ENCODE data around the gene SAMD4A. TPM values are rescaled to one million over a fixed set of nuclear protein-coding genes. Genes with fewer than 3 reads are reported as not detected.

Gene SAMD4A
- total RNA-seq, 1 donor from 2014 or later = 57.0 TPM

DNA sequence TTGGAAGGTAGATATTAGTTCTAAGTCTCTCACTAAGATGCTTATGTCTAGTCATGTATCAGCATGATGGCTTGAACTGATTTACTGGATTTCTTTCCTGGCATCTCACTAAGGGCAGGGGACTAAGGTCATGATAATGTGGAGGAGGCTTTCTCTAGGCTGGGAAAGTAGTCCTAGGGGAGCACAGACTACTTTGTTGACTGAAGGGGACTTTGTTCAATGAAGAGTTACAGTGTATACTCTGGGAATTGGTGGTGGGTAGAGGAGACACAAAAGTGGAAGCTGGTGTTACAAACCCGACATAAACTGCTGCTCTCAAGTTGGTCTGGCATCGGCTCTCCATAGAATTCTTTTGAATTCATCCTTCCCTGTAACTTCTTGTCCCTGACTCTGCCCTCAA, 75.2 kb downstream of the SAMD4A start:
- DNase-seq (ENCODE audit: low spot score) = no peak
- peaks cover 2% of the 10 kb centered on the region for H3K36me3 Mint-ChIP-seq (ENCODE audit: low read depth)
- no peaks in the 10 kb centered on the region for H3K9me3 Mint-ChIP-seq (ENCODE audit: low read depth)
- no peaks in the 10 kb centered on the region for H3K27me3 Mint-ChIP-seq (ENCODE audit: low read depth)
- H3K4me1 Mint-ChIP-seq (ENCODE audit: low read depth) = peaks cover 37% of the 10 kb centered on the region
- no peak overlapping the region for H3K27ac Mint-ChIP-seq (ENCODE audit: unreplicated experiment)
- TF ChIP-seq, protein P1, sequence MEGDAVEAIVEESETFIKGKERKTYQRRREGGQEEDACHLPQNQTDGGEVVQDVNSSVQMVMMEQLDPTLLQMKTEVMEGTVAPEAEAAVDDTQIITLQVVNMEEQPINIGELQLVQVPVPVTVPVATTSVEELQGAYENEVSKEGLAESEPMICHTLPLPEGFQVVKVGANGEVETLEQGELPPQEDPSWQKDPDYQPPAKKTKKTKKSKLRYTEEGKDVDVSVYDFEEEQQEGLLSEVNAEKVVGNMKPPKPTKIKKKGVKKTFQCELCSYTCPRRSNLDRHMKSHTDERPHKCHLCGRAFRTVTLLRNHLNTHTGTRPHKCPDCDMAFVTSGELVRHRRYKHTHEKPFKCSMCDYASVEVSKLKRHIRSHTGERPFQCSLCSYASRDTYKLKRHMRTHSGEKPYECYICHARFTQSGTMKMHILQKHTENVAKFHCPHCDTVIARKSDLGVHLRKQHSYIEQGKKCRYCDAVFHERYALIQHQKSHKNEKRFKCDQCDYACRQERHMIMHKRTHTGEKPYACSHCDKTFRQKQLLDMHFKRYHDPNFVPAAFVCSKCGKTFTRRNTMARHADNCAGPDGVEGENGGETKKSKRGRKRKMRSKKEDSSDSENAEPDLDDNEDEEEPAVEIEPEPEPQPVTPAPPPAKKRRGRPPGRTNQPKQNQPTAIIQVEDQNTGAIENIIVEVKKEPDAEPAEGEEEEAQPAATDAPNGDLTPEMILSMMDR (IDR thresholded peaks at IDR 0.05) = no peak
- no peak overlapping the region for H3K4me3 Mint-ChIP-seq (ENCODE audit: unreplicated experiment)

DNA sequence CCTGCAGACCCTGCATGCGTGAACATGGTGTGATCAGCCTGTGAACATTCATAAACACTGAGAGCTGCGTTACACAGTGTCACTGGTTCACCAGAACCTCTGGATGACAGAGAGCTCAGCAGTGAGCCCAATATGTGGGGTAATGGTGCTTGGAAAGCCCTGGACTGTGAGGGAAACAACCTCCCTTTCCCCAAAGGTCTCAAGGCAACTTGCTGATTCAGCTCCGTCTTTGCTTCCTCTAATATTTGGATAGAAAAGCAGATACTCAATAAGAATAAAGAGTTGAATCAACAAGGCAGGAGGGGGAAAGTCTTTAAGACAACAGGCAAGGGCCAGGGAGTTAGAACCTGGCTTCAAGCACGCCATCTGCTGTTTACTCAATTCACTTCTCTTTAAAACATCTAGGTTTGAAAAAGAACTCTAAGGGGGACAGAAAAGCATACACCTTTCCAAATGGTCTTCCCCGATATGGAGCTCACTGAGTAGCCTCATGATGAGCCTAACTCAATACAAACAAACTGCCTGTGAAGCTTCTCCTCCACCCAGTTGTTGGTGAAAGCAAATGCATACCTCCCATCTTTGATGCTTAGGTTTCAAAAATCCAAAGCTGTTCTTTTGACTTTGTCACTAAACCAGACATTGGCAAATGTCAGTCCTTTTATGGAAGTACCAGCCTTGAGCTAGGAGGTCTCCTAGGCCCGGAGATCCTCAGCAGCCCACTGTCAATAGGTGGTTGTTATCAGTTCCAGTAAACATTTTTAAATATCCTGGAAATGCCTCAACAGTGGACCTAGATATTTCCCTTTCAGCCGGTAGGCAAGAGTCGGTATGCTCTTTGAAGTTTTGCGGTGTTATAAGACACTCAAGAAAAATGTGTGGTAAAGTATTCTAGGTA, 76.1 kb downstream of the SAMD4A start:
- no peak for DNase-seq (ENCODE audit: low spot score)
- no peaks in the 10 kb centered on the region for H3K27me3 Mint-ChIP-seq (ENCODE audit: low read depth)
- H3K27ac Mint-ChIP-seq (ENCODE audit: unreplicated experiment) = peak overlapping the region; percentile 78

DNA sequence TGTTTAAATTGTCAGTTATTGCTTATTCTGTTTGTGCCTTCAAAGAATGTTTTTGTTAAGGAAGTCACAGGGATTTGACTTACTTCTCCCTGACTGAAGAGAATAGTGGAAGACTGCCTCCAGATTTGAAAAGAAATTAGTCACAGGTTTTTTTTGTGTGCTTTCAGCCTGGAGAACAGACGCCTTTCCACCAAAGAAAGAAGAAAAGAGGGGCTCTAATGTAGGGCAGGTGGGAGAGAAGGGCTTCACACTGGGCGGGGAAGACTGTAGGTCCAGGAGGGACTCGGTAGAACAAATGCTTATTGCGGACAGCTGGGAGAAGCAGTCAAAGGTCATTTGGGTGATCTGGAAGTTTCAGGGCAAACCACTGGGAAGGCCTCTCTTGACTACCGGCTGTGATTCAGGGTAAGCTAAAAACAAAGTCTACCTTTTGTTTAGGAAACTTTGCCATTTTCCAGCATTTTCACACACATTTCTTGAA, 76.8 kb downstream of the SAMD4A start:
- H3K27ac Mint-ChIP-seq (ENCODE audit: unreplicated experiment) = peak overlapping the region; percentile 78

More for the DNA sequence above, 76.1 kb downstream of the SAMD4A start:
- no peak overlapping the region for H3K4me3 Mint-ChIP-seq (ENCODE audit: unreplicated experiment)
- peaks cover 2% of the 10 kb centered on the region for H3K36me3 Mint-ChIP-seq (ENCODE audit: low read depth)
- H3K9me3 Mint-ChIP-seq (ENCODE audit: low read depth) = no peaks in the 10 kb centered on the region
- peaks cover 28% of the 10 kb centered on the region for H3K4me1 Mint-ChIP-seq (ENCODE audit: low read depth)
- TF ChIP-seq, protein P1 (IDR thresholded peaks at IDR 0.05) = peak; percentile 69

DNA sequence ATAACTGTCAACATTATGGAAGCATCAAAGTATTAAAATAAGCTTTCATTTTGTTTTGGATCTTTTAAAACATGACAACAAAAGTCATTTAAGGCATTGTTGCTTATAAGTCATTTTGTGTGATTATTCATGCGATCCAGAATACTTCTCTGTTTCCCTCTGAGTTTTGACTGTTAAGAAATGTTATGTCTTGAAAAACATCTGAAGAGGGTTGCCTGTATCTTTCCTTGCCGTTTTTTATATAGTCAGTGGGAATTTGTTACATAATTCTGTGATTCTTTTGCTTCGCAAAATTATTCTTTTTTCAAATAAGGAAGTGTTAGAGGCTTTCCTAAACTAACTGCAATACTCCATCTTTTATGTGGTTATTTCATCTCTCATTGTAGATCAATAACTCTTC, 78.7 kb downstream of the SAMD4A start:
- Mint-ChIP-seq H3K4me1 (ENCODE audit: low read depth) (peaks cover 23% of the 10 kb centered on the region), H3K9me3 (ENCODE audit: low read depth) (no peaks in the 10 kb centered on the region), H3K4me3 (ENCODE audit: unreplicated experiment) (no peak overlapping the region), H3K27me3 (ENCODE audit: low read depth) (no peaks in the 10 kb centered on the region), H3K36me3 (ENCODE audit: low read depth) (peaks cover 2% of the 10 kb centered on the region), H3K27ac (ENCODE audit: unreplicated experiment) (peak overlapping the region; percentile 4)
- no peak for DNase-seq (ENCODE audit: low spot score)
- TF ChIP-seq, protein P1 (IDR thresholded peaks at IDR 0.05) = no peak

More for the DNA sequence above, 76.8 kb downstream of the SAMD4A start:
- peaks cover 23% of the 10 kb centered on the region for H3K4me1 Mint-ChIP-seq (ENCODE audit: low read depth)
- H3K27me3 Mint-ChIP-seq (ENCODE audit: low read depth) = no peaks in the 10 kb centered on the region
- TF ChIP-seq, protein P1 (IDR thresholded peaks at IDR 0.05) = no peak
- H3K9me3 Mint-ChIP-seq (ENCODE audit: low read depth) = no peaks in the 10 kb centered on the region
- peaks cover 2% of the 10 kb centered on the region for H3K36me3 Mint-ChIP-seq (ENCODE audit: low read depth)
- no peak overlapping the region for H3K4me3 Mint-ChIP-seq (ENCODE audit: unreplicated experiment)
- DNase-seq (ENCODE audit: low spot score) = no peak

DNA sequence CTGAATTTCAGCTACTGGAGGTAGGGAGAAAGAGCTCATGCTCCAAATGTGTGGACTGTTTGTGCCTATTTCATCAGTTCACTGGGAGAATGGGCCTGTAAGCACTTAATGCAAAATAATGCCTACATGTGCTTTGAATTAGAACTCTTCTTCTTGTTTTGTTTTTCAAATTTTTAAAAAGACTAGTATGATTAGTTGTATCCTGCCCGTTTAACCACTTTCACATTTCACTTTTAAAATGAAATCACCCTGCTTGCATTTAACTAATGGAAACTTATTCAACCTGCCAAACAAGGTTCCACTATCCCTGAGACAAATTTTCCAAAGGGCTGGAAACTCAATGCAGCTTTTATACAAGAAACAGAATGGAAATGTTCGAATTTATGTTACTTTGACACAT, 79.7 kb downstream of the SAMD4A start:
- no peak overlapping the region for H3K4me3 Mint-ChIP-seq (ENCODE audit: unreplicated experiment)
- H3K27me3 Mint-ChIP-seq (ENCODE audit: low read depth) = no peaks in the 10 kb centered on the region
- H3K27ac Mint-ChIP-seq (ENCODE audit: unreplicated experiment) = peak overlapping the region; percentile 5
- no peaks in the 10 kb centered on the region for H3K9me3 Mint-ChIP-seq (ENCODE audit: low read depth)
- H3K36me3 Mint-ChIP-seq (ENCODE audit: low read depth) = peaks cover 2% of the 10 kb centered on the region
- TF ChIP-seq, protein P1 (IDR thresholded peaks at IDR 0.05) = no peak
- no peak for DNase-seq (ENCODE audit: low spot score)
- peaks cover 23% of the 10 kb centered on the region for H3K4me1 Mint-ChIP-seq (ENCODE audit: low read depth)

Data from chondrocyte (in vitro differentiated cells).